Measurements from ENCODE around the gene MYZAP. TPM values are rescaled to one million over a fixed set of nuclear protein-coding genes. Genes with fewer than 3 reads are reported as not detected.
A peak's percentile ranks its signal among the peaks of the same experiment; 100 is the strongest.

The MYZAP gene
- total RNA-seq, 2 donors from 2014 or later, result not detected

DNA sequence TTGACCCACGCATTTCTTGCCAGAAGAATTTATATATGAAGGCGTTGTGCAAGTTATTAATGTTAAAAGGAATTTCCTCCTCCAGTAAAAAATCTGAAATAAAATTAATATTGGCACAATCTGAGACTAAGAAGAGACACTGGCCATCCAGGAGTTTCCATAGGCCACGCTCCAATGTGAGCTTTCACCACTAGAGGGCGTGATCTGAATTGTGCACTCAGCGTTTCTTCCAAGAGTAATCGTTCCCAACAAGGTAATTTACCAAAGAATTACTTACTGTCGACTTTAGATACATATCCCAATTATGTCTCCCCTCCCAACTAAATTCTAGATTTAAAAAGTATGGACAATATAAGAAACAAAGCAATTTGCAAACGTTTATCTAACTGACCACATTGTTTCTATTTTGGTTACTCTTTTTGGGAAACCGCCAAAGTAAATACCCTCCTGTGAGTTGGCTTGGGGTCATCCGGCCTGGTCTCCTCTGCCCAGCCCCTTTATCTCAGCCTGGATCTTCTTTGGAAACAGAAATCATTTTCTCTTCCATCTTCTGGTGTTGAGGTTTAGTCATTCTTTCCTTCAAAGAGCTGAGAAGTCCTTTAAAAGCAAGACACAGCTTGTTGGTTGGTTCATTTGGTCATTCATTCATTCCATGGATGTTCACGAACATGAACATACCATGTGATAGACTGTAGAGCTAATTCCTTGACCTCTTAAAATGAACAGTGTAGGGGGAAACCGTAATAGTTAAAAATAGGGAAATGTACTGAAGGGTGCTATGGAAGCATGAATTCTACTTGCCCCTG is 141.0 kb downstream of the MYZAP start:
- no peaks in the 10 kb centered on the region for H3K27me3 Mint-ChIP-seq
- DNase-seq (ENCODE audit: low spot score) (no peak), ATAC-seq (peak in 1 of 2 donors; percentile 65)
- no peak overlapping the region for H3K4me3 Mint-ChIP-seq
- peaks cover 2 to 4% of the 10 kb centered on the region in 2 donors for H3K4me1 Mint-ChIP-seq (ENCODE audit: low read depth in 2 of 2)
- no peaks in the 10 kb centered on the region for H3K9me3 Mint-ChIP-seq
- H3K27ac Mint-ChIP-seq, result no peak overlapping the region
- no peaks in the 10 kb centered on the region for H3K36me3 Mint-ChIP-seq

- DNase-seq (ENCODE audit: low spot score), result no peak
- no peak overlapping the region for H3K4me3 Mint-ChIP-seq
- H3K9me3 Mint-ChIP-seq, result no peaks in the 10 kb centered on the region
- no peak for ATAC-seq
- H3K27ac Mint-ChIP-seq, result no peak overlapping the region
- no peaks in the 10 kb centered on the region for H3K36me3 Mint-ChIP-seq
- H3K4me1 Mint-ChIP-seq (ENCODE audit: low read depth in 2 of 2), result peaks cover 2 to 4% of the 10 kb centered on the region in 2 donors
- no peaks in the 10 kb centered on the region for H3K27me3 Mint-ChIP-seq
Measured at GRCh38 chr15:57734860-57735259, 143.2 kb downstream of the MYZAP start.

Other genes with a start within 250 kb of the MYZAP start
- gene CGNL1, start 215.4 kb upstream of the MYZAP start, total RNA-seq, result not detected
- gene POLR2M, start 114.8 kb downstream of the MYZAP start, total RNA-seq, result 10 to 100 TPM; 40.2 to 47.5 TPM